ENCODE results near the gene DRC7.
"Not testable (repeated sequence)": the region's sequence is repeated elsewhere in the genome, so short reads cannot be mapped to it uniquely, and the experiment has no call there.

The DRC7 gene

GRCh38 chr16:57695680-57696069 lies 1.1 kb downstream of the DRC7 start:
- no peak for DNase-seq

- no peak for DNase-seq
Measured at GRCh38 chr16:57696240-57696639, 1.6 kb downstream of the DRC7 start.

GRCh38 chr16:57697896-57698537 lies 3.4 kb downstream of the DRC7 start:
- no peak for DNase-seq

- no peak for DNase-seq
Measured at GRCh38 chr16:57698812-57699405, 4.3 kb downstream of the DRC7 start.

- DNase-seq, result no peak
Measured at GRCh38 chr16:57699481-57699880, 4.9 kb downstream of the DRC7 start.

GRCh38 chr16:57699899-57700298 lies 5.3 kb downstream of the DRC7 start:
- DNase-seq, result no peak

GRCh38 chr16:57700781-57701551 lies 6.4 kb downstream of the DRC7 start:
- DNase-seq, result no peak

GRCh38 chr16:57701759-57702371 lies 7.3 kb downstream of the DRC7 start:
- DNase-seq, result no peak

GRCh38 chr16:57703416-57704010 lies 8.9 kb downstream of the DRC7 start:
- no peak for DNase-seq

DNA sequence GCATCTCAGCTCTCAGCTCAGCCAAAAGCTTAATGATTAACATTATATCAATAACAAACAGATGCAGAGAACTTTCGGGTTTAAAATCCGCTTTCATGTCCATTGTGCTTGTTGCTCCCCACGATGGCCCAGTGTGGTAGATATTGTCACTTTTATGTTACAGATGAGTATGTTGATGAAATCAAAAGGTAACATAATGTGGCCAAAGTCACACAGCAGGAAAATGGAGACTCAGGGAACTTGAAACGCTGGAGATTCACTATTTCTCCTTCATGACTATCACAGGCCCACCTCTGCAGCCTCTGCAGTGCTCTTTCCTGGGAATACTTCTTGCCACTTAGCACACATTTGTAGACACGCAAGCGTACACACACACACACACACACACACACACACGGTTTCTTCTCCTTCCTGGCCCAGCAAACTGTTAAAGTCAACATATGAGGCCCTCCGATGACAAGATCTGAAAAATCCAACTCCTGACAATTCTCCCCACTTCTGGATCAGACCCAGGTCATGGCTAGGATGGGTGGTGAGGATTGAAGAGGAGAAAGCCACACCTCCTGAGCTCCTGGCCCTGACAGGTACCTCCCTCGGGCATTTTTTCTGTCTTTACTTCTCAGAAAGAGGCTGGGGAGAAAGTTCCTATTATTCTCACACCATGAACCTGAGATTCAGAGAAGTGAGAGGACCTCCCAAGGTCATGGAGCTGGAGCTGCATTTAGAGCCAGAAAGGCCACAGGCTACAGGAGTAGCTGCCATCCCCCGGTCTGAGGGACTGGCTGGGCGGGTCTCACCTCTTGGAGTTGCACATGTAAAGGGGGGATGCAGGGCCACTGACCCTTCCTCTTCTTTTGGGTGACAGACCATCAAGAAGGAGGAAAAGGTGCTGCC lies 9.7 kb downstream of the DRC7 start:
- DNase-seq, result no peak

- DNase-seq, result no peak
Measured at GRCh38 chr16:57704905-57705852, 10.6 kb downstream of the DRC7 start.

DNA sequence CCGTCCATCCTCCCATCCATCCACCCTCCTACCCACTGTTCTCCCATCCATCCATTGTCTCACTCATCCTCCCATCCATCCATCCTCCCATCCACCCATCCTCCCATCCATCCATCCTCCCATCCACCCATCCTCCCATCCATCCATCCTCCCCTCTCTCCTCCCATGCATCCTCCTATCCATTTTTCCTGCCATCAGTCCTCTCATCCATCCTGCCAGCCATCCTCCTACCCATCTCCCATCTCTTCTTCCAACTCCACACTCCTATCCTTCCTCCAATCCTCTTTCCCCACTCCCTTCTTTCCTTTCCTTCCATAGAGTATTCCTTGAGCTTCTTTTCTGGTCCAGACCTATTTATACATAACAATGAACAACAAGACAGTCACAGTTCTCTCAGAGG lies 12.1 kb downstream of the DRC7 start:
- no peak for DNase-seq

GRCh38 chr16:57707331-57707730 lies 12.7 kb downstream of the DRC7 start:
- no peak for DNase-seq

DNA sequence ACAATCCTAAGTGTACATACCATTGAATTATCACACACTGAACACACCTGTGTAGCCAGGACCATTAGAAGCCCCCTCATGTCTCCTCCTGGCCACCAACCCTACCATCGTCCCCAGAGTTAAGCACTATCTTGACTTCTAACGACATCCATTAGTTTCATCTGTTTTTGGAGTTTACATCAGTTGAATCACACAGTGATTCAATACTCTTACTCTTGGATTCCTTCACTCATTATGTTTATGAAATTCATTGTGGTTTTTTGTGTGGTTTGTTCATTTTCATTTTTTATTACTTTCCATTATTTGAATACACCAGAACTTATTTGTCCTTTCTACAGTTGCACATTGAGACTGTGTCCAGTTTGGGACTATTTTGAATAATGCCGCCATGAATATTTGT lies 13.6 kb downstream of the DRC7 start:
- no peak for DNase-seq

- DNase-seq, result no peak
Measured at GRCh38 chr16:57709663-57710062, 15.1 kb downstream of the DRC7 start.

DNA sequence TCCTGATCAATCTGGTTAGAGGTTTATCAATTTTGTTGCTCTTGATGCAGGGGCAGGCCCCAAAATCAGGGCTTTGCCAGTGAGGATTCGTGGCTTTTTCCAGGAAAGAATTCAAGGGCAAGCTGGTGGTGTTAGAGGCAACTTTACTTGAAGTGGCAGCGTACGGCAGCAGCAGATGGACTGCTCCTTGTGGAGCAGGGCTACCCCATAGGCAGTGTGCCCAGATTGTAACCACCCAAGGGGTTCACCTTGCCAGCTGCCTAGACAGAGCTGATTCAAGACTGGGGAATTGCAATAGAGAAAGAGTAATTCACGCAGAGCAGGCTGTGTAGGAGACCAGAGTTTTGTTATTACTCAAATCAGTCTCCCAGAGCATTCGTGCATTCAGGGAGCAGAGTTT lies 16.7 kb downstream of the DRC7 start:
- DNase-seq, result no peak

- no peak for DNase-seq
Measured at GRCh38 chr16:57711993-57712392, 17.4 kb downstream of the DRC7 start.

GRCh38 chr16:57712569-57712968 lies 18.0 kb downstream of the DRC7 start:
- DNase-seq, result not testable (repeated sequence)

DNA sequence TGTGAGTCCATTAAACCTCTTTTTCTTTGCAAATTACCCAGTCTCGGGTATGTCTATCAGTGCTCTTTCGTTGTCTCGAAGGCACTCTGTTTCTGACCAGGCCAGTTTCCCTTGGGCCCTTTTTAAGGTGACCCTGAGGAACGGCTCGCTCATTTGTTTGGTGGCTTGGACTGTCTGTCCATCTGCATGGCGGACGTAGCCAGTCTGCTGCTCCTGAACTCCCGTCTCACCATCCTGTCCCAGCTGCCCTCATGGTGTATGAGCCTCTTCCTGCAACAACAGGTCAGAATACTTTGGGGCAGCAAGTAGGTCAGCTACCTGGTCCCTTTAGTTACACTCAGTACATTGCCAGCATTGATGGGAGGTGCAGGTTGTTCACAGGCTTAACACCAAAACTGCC lies 19.0 kb downstream of the DRC7 start:
- no peak for DNase-seq

- no peak for DNase-seq
Measured at GRCh38 chr16:57714047-57714446, 19.4 kb downstream of the DRC7 start.

DNA sequence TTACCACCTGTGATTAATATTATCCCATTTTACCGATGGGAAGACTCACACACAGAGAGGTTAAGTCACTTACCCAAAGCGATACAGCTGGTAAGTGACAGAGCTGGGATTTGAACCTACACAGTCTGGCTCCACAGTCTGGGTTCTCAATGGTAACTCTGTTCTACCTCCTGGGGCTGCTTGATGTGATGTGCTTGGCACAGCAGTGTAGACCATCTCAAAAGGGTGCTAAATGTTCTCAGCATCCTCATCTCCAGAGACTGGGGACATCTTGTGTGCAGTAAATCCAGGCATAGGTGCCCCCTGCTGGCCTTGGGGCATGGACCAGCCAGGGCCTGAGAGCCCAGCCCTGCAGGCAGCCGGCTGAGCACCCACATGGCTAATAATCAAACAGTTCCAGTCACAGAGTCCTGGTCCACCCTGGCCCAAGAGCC lies 25.6 kb downstream of the DRC7 start:
- DNase-seq, result peak; percentile 0
